Measurements from ENCODE around the gene VAMP1.
"Not testable (repeated sequence)": the region's sequence is repeated elsewhere in the genome, so short reads cannot be mapped to it uniquely, and the experiment has no call there.

The VAMP1 gene

GRCh38 chr12:6434205-6435140, 36.0 kb downstream of the VAMP1 start:
- H3K9me3 Mint-ChIP-seq = no peaks in the 10 kb centered on the region
- peaks cover 0 to 2% of the 10 kb centered on the region in 2 donors for H3K36me3 Mint-ChIP-seq
- H3K27ac Mint-ChIP-seq = no peak overlapping the region
- ATAC-seq (replicated peaks) = no peak
- H3K4me3 Mint-ChIP-seq = no peak overlapping the region
- H3K27me3 Mint-ChIP-seq = no peaks in the 10 kb centered on the region
- peaks cover 26 to 43% of the 10 kb centered on the region in 2 donors for H3K4me1 Mint-ChIP-seq
- DNase-seq = no peak

- ATAC-seq (replicated peaks) = peak in 1 of 2 donors; percentile 54
- DNase-seq = no peak
- peaks cover 23 to 43% of the 10 kb centered on the region in 2 donors for H3K4me1 Mint-ChIP-seq
- no peaks in the 10 kb centered on the region for H3K27me3 Mint-ChIP-seq
- H3K27ac Mint-ChIP-seq = no peak overlapping the region
- no peaks in the 10 kb centered on the region for H3K36me3 Mint-ChIP-seq
- no peaks in the 10 kb centered on the region for H3K9me3 Mint-ChIP-seq
- no peak overlapping the region for H3K4me3 Mint-ChIP-seq
Observed at GRCh38 chr12:6432991-6433390, 37.5 kb downstream of the VAMP1 start.

GRCh38 chr12:6430124-6430989, 40.1 kb downstream of the VAMP1 start:
- no peaks in the 10 kb centered on the region for H3K9me3 Mint-ChIP-seq
- DNase-seq (no peak), ATAC-seq (replicated peaks) (no peak)
- H3K27me3 Mint-ChIP-seq = no peaks in the 10 kb centered on the region
- H3K4me3 Mint-ChIP-seq = peak overlapping the region; percentile 70 to 76
- H3K27ac Mint-ChIP-seq = peak overlapping the region; percentile 87
- H3K4me1 Mint-ChIP-seq = peaks cover 46 to 67% of the 10 kb centered on the region in 2 donors
- no peaks in the 10 kb centered on the region for H3K36me3 Mint-ChIP-seq

- H3K36me3 Mint-ChIP-seq = no peaks in the 10 kb centered on the region
- DNase-seq (no peak), ATAC-seq (replicated peaks) (no peak)
- H3K27me3 Mint-ChIP-seq = no peaks in the 10 kb centered on the region
- no peak overlapping the region for H3K4me3 Mint-ChIP-seq
- H3K4me1 Mint-ChIP-seq = peaks cover 49 to 79% of the 10 kb centered on the region in 2 donors
- no peaks in the 10 kb centered on the region for H3K9me3 Mint-ChIP-seq
- H3K27ac Mint-ChIP-seq = peak overlapping the region; percentile 99
Observed at GRCh38 chr12:6428326-6428725, 42.2 kb downstream of the VAMP1 start.

- not testable (repeated sequence) for ATAC-seq (replicated peaks); H3K9me3 Mint-ChIP-seq; DNase-seq; H3K27me3 Mint-ChIP-seq; H3K36me3 Mint-ChIP-seq
- Mint-ChIP-seq H3K4me3 (peak overlapping the region; percentile 86 to 91), H3K4me1 (peaks cover 49 to 76% of the 10 kb centered on the region in 2 donors), H3K27ac (peak overlapping the region; percentile 99)
Observed at GRCh38 chr12:6427796-6428195, 42.7 kb downstream of the VAMP1 start.

DNA sequence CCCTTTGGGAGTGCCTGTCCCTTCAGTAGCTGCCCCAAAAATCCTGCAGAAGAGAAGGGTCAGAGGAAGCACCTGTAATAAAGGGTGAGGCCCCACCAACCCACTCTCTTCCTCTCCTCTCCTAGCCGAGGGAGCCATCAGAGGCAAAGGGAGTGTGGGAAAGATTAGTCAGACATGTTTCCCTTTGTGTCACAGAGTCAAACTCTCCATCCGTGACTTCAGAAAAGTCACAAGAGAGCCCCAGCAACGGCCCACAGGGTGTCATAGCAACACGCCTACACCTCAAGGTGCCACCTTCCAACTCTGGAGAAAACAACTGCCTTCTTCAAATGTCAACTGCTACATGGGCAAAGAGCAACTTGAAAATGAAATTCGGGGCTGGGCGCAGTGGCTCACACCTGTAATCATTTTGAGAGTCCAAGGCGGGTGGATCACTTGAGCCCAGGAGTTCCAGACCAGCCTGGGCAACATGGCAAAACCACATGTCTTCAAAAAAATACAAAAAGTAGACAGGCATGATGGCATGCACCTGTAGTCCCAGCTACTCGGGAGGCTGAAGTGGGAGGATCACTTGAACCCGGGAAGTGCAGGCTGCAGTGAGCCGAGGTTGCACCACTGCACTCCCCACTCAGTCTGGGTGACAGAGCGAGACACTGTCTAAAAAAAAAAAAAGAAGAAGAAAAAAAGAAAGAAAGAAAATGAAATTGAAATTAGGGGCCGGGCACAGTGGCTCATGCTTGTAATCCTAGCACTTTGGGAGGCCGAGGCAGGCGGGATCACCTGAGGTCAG, 43.4 kb downstream of the VAMP1 start:
- Mint-ChIP-seq H3K27me3 (no peaks in the 10 kb centered on the region), H3K4me1 (peaks cover 47 to 69% of the 10 kb centered on the region in 2 donors), H3K4me3 (peak overlapping the region; percentile 86 to 91), H3K9me3 (no peaks in the 10 kb centered on the region), H3K36me3 (no peaks in the 10 kb centered on the region), H3K27ac (peak overlapping the region; percentile 99)
- DNase-seq (peak; percentile 95), ATAC-seq (replicated peaks) (peak; percentile 81 to 85)

DNA sequence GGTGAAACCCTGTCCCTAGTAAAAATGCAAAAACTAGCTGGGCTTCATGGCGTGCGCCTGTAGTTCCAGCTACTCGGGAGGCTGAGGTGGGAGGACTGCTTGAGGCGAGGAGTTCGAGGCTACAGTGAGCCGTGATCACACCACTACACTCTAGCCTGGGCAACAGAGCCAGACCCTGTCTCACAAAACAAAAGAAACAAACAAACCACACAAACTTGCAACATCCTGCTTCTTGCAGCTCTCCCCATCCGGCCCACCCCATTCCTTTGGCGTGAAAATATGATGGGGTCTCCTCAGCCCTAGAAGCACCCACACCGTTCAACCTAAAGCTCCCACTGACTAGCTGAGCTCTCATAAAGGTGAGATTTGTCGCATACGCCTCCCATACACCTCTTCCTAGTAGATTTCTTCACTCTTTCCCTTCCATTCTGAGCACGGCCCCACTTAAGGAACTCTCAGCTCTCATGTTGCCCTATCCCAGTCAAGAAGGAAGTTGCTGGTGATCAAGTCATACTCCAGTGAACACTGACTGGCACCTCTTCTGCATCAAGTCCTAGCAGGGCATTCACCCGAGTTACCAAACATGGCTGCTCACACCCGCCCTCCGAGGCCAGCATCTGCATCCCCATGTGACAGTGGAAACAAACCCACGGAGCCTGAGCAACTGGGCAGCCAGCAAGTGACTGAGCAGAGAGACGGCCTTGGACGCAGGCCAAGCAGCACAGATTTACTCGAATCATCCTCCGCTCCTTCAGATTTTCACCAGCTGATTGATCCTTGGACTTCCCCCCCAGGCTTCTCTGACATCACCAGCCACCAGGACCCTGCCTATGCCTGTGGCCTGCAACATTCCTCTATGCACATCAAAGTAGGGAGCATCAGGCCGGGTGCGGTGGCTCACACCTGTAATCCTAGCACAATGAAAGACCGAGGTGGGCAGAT, 44.6 kb downstream of the VAMP1 start:
- no peaks in the 10 kb centered on the region for H3K9me3 Mint-ChIP-seq
- H3K36me3 Mint-ChIP-seq = no peaks in the 10 kb centered on the region
- ATAC-seq (replicated peaks) = peak; percentile 41 to 42
- DNase-seq = peak; percentile 68
- peak overlapping the region; percentile 99 for H3K27ac Mint-ChIP-seq
- H3K4me1 Mint-ChIP-seq = peaks cover 43 to 59% of the 10 kb centered on the region in 2 donors
- H3K27me3 Mint-ChIP-seq = peaks cover 0 to 3% of the 10 kb centered on the region in 2 donors
- H3K4me3 Mint-ChIP-seq = peak overlapping the region; percentile 86 to 91

- Mint-ChIP-seq H3K27ac (peak overlapping the region; percentile 81), H3K4me3 (no peak overlapping the region), H3K36me3 (no peaks in the 10 kb centered on the region), H3K9me3 (no peaks in the 10 kb centered on the region), H3K4me1 (peaks cover 33 to 49% of the 10 kb centered on the region in 2 donors), H3K27me3 (peaks cover 0 to 3% of the 10 kb centered on the region in 2 donors)
- no peak for ATAC-seq (replicated peaks)
- DNase-seq = no peak
Observed at GRCh38 chr12:6424866-6425265, 45.6 kb downstream of the VAMP1 start.

- Mint-ChIP-seq H3K27ac (peak overlapping the region; percentile 79), H3K9me3 (no peaks in the 10 kb centered on the region), H3K36me3 (no peaks in the 10 kb centered on the region), H3K4me1 (peaks cover 33 to 46% of the 10 kb centered on the region in 2 donors), H3K27me3 (peaks cover 0 to 3% of the 10 kb centered on the region in 2 donors), H3K4me3 (no peak overlapping the region)
- ATAC-seq (replicated peaks) (no peak), DNase-seq (no peak)
Observed at GRCh38 chr12:6424008-6424347, 46.5 kb downstream of the VAMP1 start.

- peak overlapping the region; percentile 79 for H3K27ac Mint-ChIP-seq
- H3K4me3 Mint-ChIP-seq = peak overlapping the region in 1 of 2 donors; percentile 3
- peaks cover 33 to 44% of the 10 kb centered on the region in 2 donors for H3K4me1 Mint-ChIP-seq
Observed at GRCh38 chr12:6423267-6424007, 47.0 kb downstream of the VAMP1 start.

DNA sequence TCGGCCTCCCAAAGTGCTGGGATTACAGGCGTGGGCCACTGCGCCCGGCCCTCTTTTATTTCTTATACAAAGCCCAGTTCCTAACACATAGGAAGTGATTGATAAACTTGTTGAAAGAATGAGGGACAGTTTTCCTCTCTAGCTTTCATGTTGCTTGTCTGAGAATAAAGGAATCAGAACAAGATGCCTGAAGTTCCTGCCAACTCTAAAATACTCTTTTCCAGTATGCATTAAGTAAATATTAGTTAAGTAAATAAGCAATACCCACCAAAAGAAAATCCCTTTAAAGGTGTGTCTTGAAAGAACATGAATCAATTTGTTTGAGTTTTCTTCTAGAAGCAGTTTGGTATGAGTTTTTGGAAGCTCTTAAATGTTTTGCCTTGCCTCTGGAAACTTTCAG, 50.1 kb downstream of the VAMP1 start:
- peaks cover 0 to 14% of the 10 kb centered on the region in 2 donors for H3K27me3 Mint-ChIP-seq
- H3K9me3 Mint-ChIP-seq = no peaks in the 10 kb centered on the region
- no peak overlapping the region for H3K27ac Mint-ChIP-seq
- DNase-seq = no peak
- H3K4me3 Mint-ChIP-seq = no peak overlapping the region
- no peaks in the 10 kb centered on the region for H3K36me3 Mint-ChIP-seq
- peaks cover 20 to 31% of the 10 kb centered on the region in 2 donors for H3K4me1 Mint-ChIP-seq
- no peak for ATAC-seq (replicated peaks)

More at GRCh38 chr12:6423267-6424007, 47.0 kb downstream of the VAMP1 start:
- Mint-ChIP-seq H3K9me3 (no peaks in the 10 kb centered on the region), H3K36me3 (no peaks in the 10 kb centered on the region), H3K27me3 (peaks cover 0 to 3% of the 10 kb centered on the region in 2 donors)
- ATAC-seq (replicated peaks) (peak; percentile 37 to 44), DNase-seq (peak; percentile 62)

DNA sequence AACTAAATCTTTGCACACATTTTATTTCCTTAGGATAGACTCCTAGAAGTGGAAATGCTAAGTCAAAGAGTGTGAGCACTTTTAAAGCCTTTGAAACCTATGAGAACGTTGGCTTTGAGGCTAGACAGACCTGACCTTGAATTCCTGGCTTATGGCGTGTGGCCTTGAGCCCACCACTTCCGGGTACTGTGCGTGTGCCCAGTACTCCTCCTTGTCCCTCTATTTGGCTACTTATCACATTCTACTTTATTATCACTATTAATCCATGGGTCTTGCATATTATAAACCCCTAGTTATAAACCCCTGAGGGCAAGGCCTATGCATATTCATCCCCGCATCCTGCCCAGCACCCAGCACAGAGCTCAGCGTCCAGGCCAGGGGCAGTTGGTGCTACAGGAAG, 51.7 kb downstream of the VAMP1 start:
- H3K4me1 Mint-ChIP-seq = peaks cover 15 to 17% of the 10 kb centered on the region in 2 donors
- ATAC-seq (replicated peaks) = no peak
- no peak overlapping the region for H3K27ac Mint-ChIP-seq

More for the DNA sequence above, 51.7 kb downstream of the VAMP1 start:
- H3K36me3 Mint-ChIP-seq = no peaks in the 10 kb centered on the region
- no peak for DNase-seq
- peaks cover 8 to 16% of the 10 kb centered on the region in 2 donors for H3K27me3 Mint-ChIP-seq
- H3K4me3 Mint-ChIP-seq = no peak overlapping the region
- no peaks in the 10 kb centered on the region for H3K9me3 Mint-ChIP-seq

Measured in stimulated activated naive B cell treated with anti-CD40 and anti-IgM and Interleukin-4, amounts not matched to agents 10 μg/mL and 1 μg/mL and 100 μg/mL, for 72 hours (primary cell).